ENCODE measurements around the gene KLHL8. TPM values are rescaled to one million over a fixed set of nuclear protein-coding genes. Genes with fewer than 3 reads are reported as not detected.

Gene KLHL8
- total RNA-seq, 1 experiment from 2014 or later = 24.2 TPM

DNA sequence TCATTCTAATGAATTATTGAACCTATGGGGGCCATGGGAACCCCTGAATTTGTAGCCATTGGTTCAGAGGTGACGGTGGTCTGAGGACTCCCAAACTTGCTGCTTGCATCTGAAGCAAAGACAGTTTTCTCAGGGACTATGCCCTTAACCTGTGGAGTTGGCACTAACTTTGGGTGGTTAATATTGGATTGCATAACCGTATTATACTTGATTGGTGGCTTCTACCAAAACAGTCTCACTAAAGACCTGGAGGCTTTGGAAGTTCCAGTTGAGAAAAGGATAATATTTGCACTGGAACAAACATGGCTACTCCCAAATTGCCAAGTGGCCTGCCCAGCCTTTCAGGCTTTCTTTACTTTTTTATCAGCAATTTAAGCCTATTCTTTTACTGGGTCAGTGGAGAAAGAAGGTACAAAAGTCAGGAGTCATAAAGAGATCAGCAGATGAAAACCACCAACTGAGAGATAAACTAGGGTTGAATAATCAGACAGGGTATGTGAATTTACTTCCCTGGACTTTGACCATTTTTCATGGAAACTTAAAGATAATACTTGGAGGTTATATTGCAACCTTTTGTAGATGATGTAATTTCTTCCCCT, 7.9 kb upstream of the KLHL8 start:
- Histone ChIP-seq H3K9me3 (ENCODE audit: control insufficient read depth in 1 of 2, insufficient read depth in 1 of 2, low read depth in 1 of 2, low read length in 2 of 2) (no peaks in the 10 kb centered on the region), H3K9me2 (ENCODE audit: insufficient read depth) (no peaks in the 10 kb centered on the region), H3K9ac (ENCODE audit: low read length) (no peak overlapping the region), H3K27me3 (ENCODE audit: insufficient read depth, low read length) (no peaks in the 10 kb centered on the region), H3K4me1 (ENCODE audit: control insufficient read depth in 1 of 2, insufficient read depth in 2 of 2, low read length in 2 of 2) (no peaks in the 10 kb centered on the region), H3K4me2 (ENCODE audit: low read length) (no peak overlapping the region), H4K20me1 (ENCODE audit: insufficient read depth) (no peaks in the 10 kb centered on the region), H3K4me3 (replicated peaks in 1 of 2; ENCODE audit: low read depth in 1 of 2, low read length in 2 of 2) (no peak overlapping the region), H3K79me2 (ENCODE audit: insufficient read depth, low read length) (no peaks in the 10 kb centered on the region), H3K27ac (ENCODE audit: low read depth, low read length) (no peak overlapping the region), H3K36me3 (ENCODE audit: control insufficient read depth in 1 of 2, insufficient read depth in 2 of 2, low read length in 2 of 2) (no peaks in the 10 kb centered on the region), H2AFZ (ENCODE audit: low read depth, low read length, poor library complexity, severe bottlenecking) (no peak overlapping the region)
- TF ChIP-seq ZNF274 (IDR thresholded peaks at IDR 0.05; ENCODE audit: low read depth, low read length) = no peak
- TF ChIP-seq, protein P1, sequence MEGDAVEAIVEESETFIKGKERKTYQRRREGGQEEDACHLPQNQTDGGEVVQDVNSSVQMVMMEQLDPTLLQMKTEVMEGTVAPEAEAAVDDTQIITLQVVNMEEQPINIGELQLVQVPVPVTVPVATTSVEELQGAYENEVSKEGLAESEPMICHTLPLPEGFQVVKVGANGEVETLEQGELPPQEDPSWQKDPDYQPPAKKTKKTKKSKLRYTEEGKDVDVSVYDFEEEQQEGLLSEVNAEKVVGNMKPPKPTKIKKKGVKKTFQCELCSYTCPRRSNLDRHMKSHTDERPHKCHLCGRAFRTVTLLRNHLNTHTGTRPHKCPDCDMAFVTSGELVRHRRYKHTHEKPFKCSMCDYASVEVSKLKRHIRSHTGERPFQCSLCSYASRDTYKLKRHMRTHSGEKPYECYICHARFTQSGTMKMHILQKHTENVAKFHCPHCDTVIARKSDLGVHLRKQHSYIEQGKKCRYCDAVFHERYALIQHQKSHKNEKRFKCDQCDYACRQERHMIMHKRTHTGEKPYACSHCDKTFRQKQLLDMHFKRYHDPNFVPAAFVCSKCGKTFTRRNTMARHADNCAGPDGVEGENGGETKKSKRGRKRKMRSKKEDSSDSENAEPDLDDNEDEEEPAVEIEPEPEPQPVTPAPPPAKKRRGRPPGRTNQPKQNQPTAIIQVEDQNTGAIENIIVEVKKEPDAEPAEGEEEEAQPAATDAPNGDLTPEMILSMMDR (IDR thresholded peaks at IDR 0.05 in 2 of 3, conservative IDR thresholded peaks at IDR 0.05 in 1 of 3; ENCODE audit: borderline replicate concordance in 1 of 3, insufficient read depth in 1 of 3, low read depth in 2 of 3, low read length in 2 of 3) = no peak
- TF ChIP-seq FOSL1 (IDR thresholded peaks at IDR 0.05; ENCODE audit: low read depth) = no peak
- TF ChIP-seq, protein P2, sequence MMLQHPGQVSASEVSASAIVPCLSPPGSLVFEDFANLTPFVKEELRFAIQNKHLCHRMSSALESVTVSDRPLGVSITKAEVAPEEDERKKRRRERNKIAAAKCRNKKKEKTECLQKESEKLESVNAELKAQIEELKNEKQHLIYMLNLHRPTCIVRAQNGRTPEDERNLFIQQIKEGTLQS (IDR thresholded peaks at IDR 0.05) = no peak
- no peak for TF ChIP-seq ELF1 (IDR thresholded peaks at IDR 0.05; ENCODE audit: borderline replicate concordance, low read depth)
- TF ChIP-seq EGR1 (IDR thresholded peaks at IDR 0.05; ENCODE audit: low read depth) = no peak
- TF ChIP-seq YY1 (IDR thresholded peaks at IDR 0.05; ENCODE audit: extremely low read depth, insufficient replicate concordance, low read depth, low read length) = no peak
- TF ChIP-seq TCF7L2 (IDR thresholded peaks at IDR 0.05; ENCODE audit: borderline replicate concordance, extremely low read depth, insufficient read depth, insufficient read length) = no peak
- TF ChIP-seq ZFX (IDR thresholded peaks at IDR 0.05) = no peak
- no peak for TF ChIP-seq EZH2phosphoT487 (IDR thresholded peaks at IDR 0.05; ENCODE audit: borderline replicate concordance)
- TF ChIP-seq, protein P3, sequence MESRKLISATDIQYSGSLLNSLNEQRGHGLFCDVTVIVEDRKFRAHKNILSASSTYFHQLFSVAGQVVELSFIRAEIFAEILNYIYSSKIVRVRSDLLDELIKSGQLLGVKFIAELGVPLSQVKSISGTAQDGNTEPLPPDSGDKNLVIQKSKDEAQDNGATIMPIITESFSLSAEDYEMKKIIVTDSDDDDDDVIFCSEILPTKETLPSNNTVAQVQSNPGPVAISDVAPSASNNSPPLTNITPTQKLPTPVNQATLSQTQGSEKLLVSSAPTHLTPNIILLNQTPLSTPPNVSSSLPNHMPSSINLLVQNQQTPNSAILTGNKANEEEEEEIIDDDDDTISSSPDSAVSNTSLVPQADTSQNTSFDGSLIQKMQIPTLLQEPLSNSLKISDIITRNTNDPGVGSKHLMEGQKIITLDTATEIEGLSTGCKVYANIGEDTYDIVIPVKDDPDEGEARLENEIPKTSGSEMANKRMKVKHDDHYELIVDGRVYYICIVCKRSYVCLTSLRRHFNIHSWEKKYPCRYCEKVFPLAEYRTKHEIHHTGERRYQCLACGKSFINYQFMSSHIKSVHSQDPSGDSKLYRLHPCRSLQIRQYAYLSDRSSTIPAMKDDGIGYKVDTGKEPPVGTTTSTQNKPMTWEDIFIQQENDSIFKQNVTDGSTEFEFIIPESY (IDR thresholded peaks at IDR 0.05; ENCODE audit: extremely low read depth, insufficient replicate concordance, low read length) = no peak
- TF ChIP-seq POLR2AphosphoS5 (IDR thresholded peaks at IDR 0.05; ENCODE audit: low read depth, low read length) = no peak
- no peak for TF ChIP-seq SP1 (IDR thresholded peaks at IDR 0.05; ENCODE audit: low read depth)
- TF ChIP-seq, protein P4, sequence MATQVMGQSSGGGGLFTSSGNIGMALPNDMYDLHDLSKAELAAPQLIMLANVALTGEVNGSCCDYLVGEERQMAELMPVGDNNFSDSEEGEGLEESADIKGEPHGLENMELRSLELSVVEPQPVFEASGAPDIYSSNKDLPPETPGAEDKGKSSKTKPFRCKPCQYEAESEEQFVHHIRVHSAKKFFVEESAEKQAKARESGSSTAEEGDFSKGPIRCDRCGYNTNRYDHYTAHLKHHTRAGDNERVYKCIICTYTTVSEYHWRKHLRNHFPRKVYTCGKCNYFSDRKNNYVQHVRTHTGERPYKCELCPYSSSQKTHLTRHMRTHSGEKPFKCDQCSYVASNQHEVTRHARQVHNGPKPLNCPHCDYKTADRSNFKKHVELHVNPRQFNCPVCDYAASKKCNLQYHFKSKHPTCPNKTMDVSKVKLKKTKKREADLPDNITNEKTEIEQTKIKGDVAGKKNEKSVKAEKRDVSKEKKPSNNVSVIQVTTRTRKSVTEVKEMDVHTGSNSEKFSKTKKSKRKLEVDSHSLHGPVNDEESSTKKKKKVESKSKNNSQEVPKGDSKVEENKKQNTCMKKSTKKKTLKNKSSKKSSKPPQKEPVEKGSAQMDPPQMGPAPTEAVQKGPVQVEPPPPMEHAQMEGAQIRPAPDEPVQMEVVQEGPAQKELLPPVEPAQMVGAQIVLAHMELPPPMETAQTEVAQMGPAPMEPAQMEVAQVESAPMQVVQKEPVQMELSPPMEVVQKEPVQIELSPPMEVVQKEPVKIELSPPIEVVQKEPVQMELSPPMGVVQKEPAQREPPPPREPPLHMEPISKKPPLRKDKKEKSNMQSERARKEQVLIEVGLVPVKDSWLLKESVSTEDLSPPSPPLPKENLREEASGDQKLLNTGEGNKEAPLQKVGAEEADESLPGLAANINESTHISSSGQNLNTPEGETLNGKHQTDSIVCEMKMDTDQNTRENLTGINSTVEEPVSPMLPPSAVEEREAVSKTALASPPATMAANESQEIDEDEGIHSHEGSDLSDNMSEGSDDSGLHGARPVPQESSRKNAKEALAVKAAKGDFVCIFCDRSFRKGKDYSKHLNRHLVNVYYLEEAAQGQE (IDR thresholded peaks at IDR 0.05; ENCODE audit: low read depth) = no peak
- no peak for TF ChIP-seq RAD21 (IDR thresholded peaks at IDR 0.05; ENCODE audit: low read depth)
- no peak for TF ChIP-seq POLR2A (IDR thresholded peaks at IDR 0.05; ENCODE audit: borderline replicate concordance, extremely low read depth, insufficient read depth, insufficient read length)
- POLR2A ChIA-PET = no interaction called here
- intact Hi-C loops (cut with micrococcal nuclease) = no loop called here
- CTCF ChIA-PET = no interaction called here
- RAD21 ChIA-PET (ENCODE audit: low non-redundant PET in 1 of 2, low total read pairs in 2 of 2, uncharacterized antibody in 2 of 2, unreplicated experiment in 2 of 2) = no interaction called here
- no peak for ATAC-seq
- DNase-seq (ENCODE audit: low read depth, low spot score) = no peak
- no TSS peak for BruUV-seq (replicated peaks)

Measured in HCT116 (cell line).